H1 (cell line): Measurements from ENCODE around the gene UBE2D3. TPM values are rescaled to one million over a fixed set of nuclear protein-coding genes. Genes with fewer than 3 reads are reported as not detected.

Experiments used
- CTCF ChIA-PET: fragments of 300-600 bp; sonication (Branson Sonifier 250); formaldehyde crosslinking; loops from one replicate; lab custom pipeline; 2021; ENCODE audit not compliant: partially characterized antibody; lab: Charles Lee
- POLR2A ChIA-PET: fragments of 300-600 bp; sonication (Branson Sonifier 250); formaldehyde crosslinking; loops from one replicate; lab custom pipeline; 2021; ENCODE audit warnings: inconsistent platforms; ENCODE audit not compliant: partially characterized antibody; lab: Charles Lee
- DNase-seq, 2 experiments: peaks; one replicate each; pipeline versions ENCODE4 v3.0.0 to v3.0.0-alpha.2; 2010 to 2022; ENCODE audit warnings: low spot score in 2 of 2, low read depth in 1 of 2, mixed read lengths in 1 of 2
- FAIRE-seq: peaks from 2 replicates; lab custom pipeline; 2011; peaks lifted over from hg19 to GRCh38; lab: Jason Lieb, UNC
- H2AFZ ChIP-seq: 2 replicates; pipeline ENCODE4 v1.8.1; 2012; ENCODE audit warnings: low read length, inconsistent platforms
- H2AK5ac ChIP-seq: 2 replicates; pipeline ENCODE4 v1.6.1; 2013; ENCODE audit warnings: low read depth, low read length
- H2BK120ac ChIP-seq: replicated peaks from 2 replicates; pipeline ENCODE3; 2013; ENCODE audit warnings: low read depth, low read length, inconsistent platforms
- H2BK12ac ChIP-seq: 2 replicates; pipeline ENCODE4 v1.6.1; 2013; ENCODE audit warnings: low read depth, low read length
- H2BK15ac ChIP-seq: 2 replicates; pipeline ENCODE4 v1.6.1; 2013; ENCODE audit warnings: low read length
- H2BK20ac ChIP-seq: 2 replicates; pipeline ENCODE4 v1.6.1; 2013; ENCODE audit warnings: low read length
- H2BK5ac ChIP-seq: 2 replicates; pipeline ENCODE4 v1.6.1; 2013; ENCODE audit warnings: low read depth, low read length
- H3K14ac ChIP-seq: 2 replicates; pipeline ENCODE4 v1.6.1; 2013; ENCODE audit warnings: inconsistent platforms; ENCODE audit not compliant: insufficient read length
- H3K18ac ChIP-seq: 2 replicates; pipeline ENCODE4 v1.6.1; 2013; ENCODE audit warnings: low read length; ENCODE audit errors: extremely low read depth
- H3K23ac ChIP-seq: 2 replicates; pipeline ENCODE4 v1.6.1; 2013; ENCODE audit warnings: inconsistent platforms; ENCODE audit not compliant: insufficient read length
- H3K23me2 ChIP-seq: 2 replicates; pipeline ENCODE4 v1.6.1; 2013; ENCODE audit warnings: low read depth, low read length
- H3K27ac ChIP-seq: 2 replicates; pipeline ENCODE4 v1.6.1; 2011; ENCODE audit warnings: low read depth, low read length, inconsistent platforms
- H3K27me3 ChIP-seq, 4 experiments: replicated peaks in 1 of 4; 1 replicate in 1 of 4; 2 replicates in 3 of 4; pipeline versions ENCODE4 v1.6.1 to v1.8.1; 2011 to 2013; ENCODE audit warnings: low read length in 3 of 4, mild to moderate bottlenecking in 3 of 4, inconsistent platforms in 2 of 4, mixed read lengths in 2 of 4, moderate library complexity in 1 of 4; ENCODE audit not compliant: control insufficient read depth in 3 of 4, insufficient read depth in 3 of 4; ENCODE audit errors: extremely low read depth in 1 of 4
- H3K36me3 ChIP-seq, 4 experiments: 2 replicates each; pipeline versions ENCODE4 v1.6.1 to v1.8.1; 2011 to 2013; ENCODE audit warnings: mild to moderate bottlenecking in 4 of 4, low read length in 3 of 4, moderate library complexity in 2 of 4, control low read depth in 1 of 4, inconsistent platforms in 1 of 4; ENCODE audit not compliant: insufficient read depth in 4 of 4, control insufficient read depth in 2 of 4
- H3K4ac ChIP-seq: replicated peaks from 2 replicates; pipeline ENCODE3; 2013; ENCODE audit warnings: low read length, low read depth, mixed read lengths, inconsistent platforms; ENCODE audit not compliant: insufficient read length
- H3K4me1 ChIP-seq, 4 experiments: replicated peaks in 1 of 4; 1 replicate in 1 of 4; 2 replicates in 3 of 4; pipeline versions ENCODE4 v1.6.1 to v1.8.1; 2011 to 2013; ENCODE audit warnings: low read length in 3 of 4, inconsistent platforms in 2 of 4, mixed read lengths in 1 of 4; ENCODE audit not compliant: insufficient read depth in 4 of 4, control insufficient read depth in 3 of 4
- H3K4me2 ChIP-seq, 2 experiments: 2 replicates each; pipeline versions ENCODE4 v1.6.1 to v1.8.1; 2011 to 2013; ENCODE audit warnings: low read depth in 2 of 2, low read length in 2 of 2, control low read depth in 1 of 2, inconsistent platforms in 1 of 2, mild to moderate bottlenecking in 1 of 2; ENCODE audit not compliant: insufficient read depth in 1 of 2
- H3K4me3 ChIP-seq, 4 experiments: fragments of 200-600, 300-600 bp in 1 of 4; sonication (generic), shearing (Covaris generic), sonication (Bioruptor Twin) in 1 of 4; 2 replicates each; pipeline versions ENCODE4 v1.5.1 to v1.8.1; 2011 to 2016; ENCODE audit warnings: low read length in 4 of 4, low read depth in 3 of 4, control low read depth in 2 of 4, inconsistent platforms in 2 of 4, mild to moderate bottlenecking in 2 of 4, mixed read lengths in 1 of 4, moderate library complexity in 1 of 4; ENCODE audit not compliant: insufficient read depth in 2 of 4; ENCODE audit errors: extremely low read depth in 1 of 4
- H3K56ac ChIP-seq: replicated peaks from 2 replicates; pipeline ENCODE3; 2013; ENCODE audit warnings: low read depth, mild to moderate bottlenecking, mixed read lengths, low read length, inconsistent platforms; ENCODE audit not compliant: insufficient read length
- H3K79me1 ChIP-seq: 2 replicates; pipeline ENCODE4 v1.6.1; 2013; ENCODE audit warnings: low read depth, low read length, control low read depth
- H3K79me2 ChIP-seq, 2 experiments: 2 replicates each; pipeline versions ENCODE4 v1.6.1 to v1.8.1; 2012 to 2013; ENCODE audit warnings: low read length in 2 of 2, mild to moderate bottlenecking in 2 of 2, inconsistent platforms in 1 of 2; ENCODE audit not compliant: insufficient read depth in 2 of 2, control insufficient read depth in 1 of 2
- H3K9ac ChIP-seq, 4 experiments: replicated peaks in 1 of 4; 1 replicate in 1 of 4; 2 replicates in 3 of 4; pipeline versions ENCODE4 v1.6.1 to v1.8.1; 2011 to 2013; ENCODE audit warnings: low read depth in 3 of 4, low read length in 3 of 4, control low read depth in 2 of 4, mild to moderate bottlenecking in 2 of 4, moderate library complexity in 2 of 4, inconsistent platforms in 1 of 4; ENCODE audit errors: extremely low read depth in 1 of 4
- H3K9me3 ChIP-seq, 2 experiments: 2 replicates each; pipeline versions ENCODE4 v1.6.1 to v1.8.1; 2012 to 2013; ENCODE audit warnings: mild to moderate bottlenecking in 2 of 2, moderate library complexity in 2 of 2, control low read depth in 1 of 2, inconsistent platforms in 1 of 2, low read depth in 1 of 2, low read length in 1 of 2, mixed read lengths in 1 of 2; ENCODE audit not compliant: insufficient read depth in 2 of 2
- H4K20me1 ChIP-seq, 2 experiments: replicated peaks in 1 of 2; 2 replicates each; pipeline versions ENCODE3 to v1.8.1; 2011 to 2013; ENCODE audit warnings: inconsistent platforms in 2 of 2, low read length in 2 of 2, mild to moderate bottlenecking in 1 of 2; ENCODE audit not compliant: insufficient read depth in 2 of 2, control insufficient read depth in 1 of 2
- H4K5ac ChIP-seq: 2 replicates; pipeline ENCODE4 v1.6.1; 2013; ENCODE audit warnings: low read length, low read depth, mixed read lengths, inconsistent platforms; ENCODE audit not compliant: insufficient read length
- H4K8ac ChIP-seq: 2 replicates; pipeline ENCODE4 v1.8.0; 2013; ENCODE audit warnings: mild to moderate bottlenecking, moderate library complexity, low read length, inconsistent platforms; ENCODE audit not compliant: insufficient read depth; ENCODE audit errors: extremely low read depth
- H4K91ac ChIP-seq: replicated peaks from 2 replicates; pipeline ENCODE3; 2013; ENCODE audit warnings: low read length, mixed read lengths, inconsistent platforms; ENCODE audit not compliant: insufficient read length
- BACH1 ChIP-seq: IDR thresholded peaks from 2 replicates; pipeline ENCODE4 v1.6.1; 2012; ENCODE audit warnings: low read length, improper control_type of control experiment
- CBX5 ChIP-seq: fragments of 300-800, 300-1000 bp; sonication (generic); IDR thresholded peaks from 2 replicates; pipeline ENCODE4 v1.7.1; 2016; ENCODE audit warnings: antibody characterized with exemption, low read length, low read depth
- CEBPB ChIP-seq: IDR thresholded peaks from 2 replicates; pipeline ENCODE4 v1.6.1; 2012; ENCODE audit warnings: low read depth, low read length
- EGR1 ChIP-seq: IDR thresholded peaks from 2 replicates; pipeline ENCODE4 v1.6.1; 2011; ENCODE audit warnings: low read depth, low read length, borderline replicate concordance
- FOSL1 ChIP-seq: IDR thresholded peaks from 2 replicates; pipeline ENCODE4 v1.6.1; 2011; ENCODE audit warnings: mild to moderate bottlenecking, low read depth, low read length, moderate library complexity; ENCODE audit not compliant: insufficient read depth
- JUND ChIP-seq: IDR thresholded peaks from 2 replicates; pipeline ENCODE4 v1.6.1; 2011; ENCODE audit warnings: mild to moderate bottlenecking, improper control_type of control experiment, low read length
- KDM4A ChIP-seq: IDR thresholded peaks from one replicate; pipeline ENCODE4 v1.7.1; 2012; ENCODE audit warnings: low read depth, mild to moderate bottlenecking, moderate library complexity, low read length, inconsistent platforms; ENCODE audit not compliant: severe bottlenecking
- POLR2A ChIP-seq, 2 experiments: IDR thresholded peaks; 1 replicate in 1 of 2; 2 replicates in 1 of 2; pipeline ENCODE4 v1.6.1; 2011; ENCODE audit warnings: low read depth in 2 of 2, low read length in 2 of 2, mild to moderate bottlenecking in 2 of 2; ENCODE audit errors: control extremely low read depth in 1 of 2
- SIN3A ChIP-seq, 2 experiments: IDR thresholded peaks in 1 of 2; conservative IDR thresholded peaks in 1 of 2; 2 replicates each; pipeline ENCODE4 v1.6.1; 2011 to 2012; ENCODE audit warnings: low read length in 2 of 2, improper control_type of control experiment in 1 of 2, low read depth in 1 of 2, mild to moderate bottlenecking in 1 of 2
- SP1 ChIP-seq: IDR thresholded peaks from 2 replicates; pipeline ENCODE4 v1.6.1; 2011; ENCODE audit warnings: low read depth, low read length
- SP2 ChIP-seq: IDR thresholded peaks from 2 replicates; pipeline ENCODE4 v1.6.1; 2012; ENCODE audit warnings: mild to moderate bottlenecking, low read length, inconsistent platforms
- YY1 ChIP-seq: IDR thresholded peaks from 2 replicates; pipeline ENCODE4 v1.6.1; 2011; ENCODE audit warnings: low read depth, mild to moderate bottlenecking, low read length
- WGBS, 2 experiments: shearing (Covaris generic) in 1 of 2; methylation state at CpG; one replicate each; pipeline versions ENCODE4 v1.1.6 to v1.1.7; 2013 to 2015; ENCODE audit warnings: low lambda C conversion rate in 2 of 2, mixed read lengths in 2 of 2, inconsistent platforms in 1 of 2, low coverage in 1 of 2, missing lambda C conversion rate in 1 of 2; ENCODE audit not compliant: insufficient replicate concordance in 2 of 2, insufficient coverage in 1 of 2, insufficient read length in 1 of 2; ENCODE audit errors: extremely low coverage in 1 of 2, missing lambda C conversion rate in 1 of 2; 5-methylcytosine and 5-hydroxymethylcytosine counted together
- polyA plus RNA-seq, 7 experiments: library from polyadenylated mRNA; depleted of rRNA in 3 of 7; stranded (reverse) in 5 of 7; unstranded in 2 of 7; fragments of >200 nt in 5 of 7; fragments of 200-250 nt in 2 of 7; gene quantifications; 1 replicate in 5 of 7; 2 replicates in 1 of 7; 4 replicates in 1 of 7; pipeline versions ENCODE4 v1.2.1 to v1.2.3, GENCODE V29; 2011 to 2013; ENCODE audit warnings: missing spikeins in 2 of 7, mixed read lengths in 2 of 7
- total RNA-seq: library from RNA; stranded (reverse); fragmentation: NEBNext Ultra II Directional; extraction: Animal tissue kit (Norgen Biotek cat#: 25700); gene quantifications from 2 replicates; pipeline ENCODE4 v1.2.1, GENCODE V29; 2021

Gene UBE2D3
- total and polyA plus RNA-seq, 2 of the 8 experiments (the other 6 are each of a cell fraction or from before 2014, with no cell fraction given), result 396 to 544 TPM

GRCh38 chr4:102827674-102828496 lies 534 bp upstream of the UBE2D3 start:
- peak; percentile 92 to 99 for DNase-seq
- Histone ChIP-seq H2BK20ac (no peak overlapping the region), H4K91ac (peak overlapping the region; percentile 94), H3K4me3 (peak overlapping the region; percentile 85 to 98 (median 94)), H3K4me1 (peaks cover 0 to 17% (median 9%) of the 10 kb centered on the region in 4 experiments; a peak in 5 of 7 replicates), H3K9ac (peak overlapping the region; percentile 94 to 99 (median 96)), H4K5ac (peak overlapping the region; percentile 95), H3K18ac (peak overlapping the region; percentile 98), H3K4ac (peak overlapping the region; percentile 95), H4K8ac (peak overlapping the region; percentile 97), H2BK12ac (peak overlapping the region; percentile 86), H3K27ac (peak overlapping the region; percentile 98), H3K79me2 (peaks cover 29 to 57% of the 10 kb centered on the region in 2 experiments), H3K9me3 (no peaks in the 10 kb centered on the region), H3K23me2 (0 out of 2 replicates have a peak, but pooled peaks cover 3% of the 10 kb centered on the region), H2BK120ac (peak overlapping the region; percentile 86), H3K36me3 (peaks cover 0 to 26% (median 0%) of the 10 kb centered on the region in 4 experiments; a peak in 2 of 8 replicates), H3K56ac (peak overlapping the region; percentile 90), H3K14ac (no peak overlapping the region), H3K79me1 (no peaks in the 10 kb centered on the region; the same call in 1 of the 2 replicates), H3K27me3 (no peaks in the 10 kb centered on the region), H3K23ac (no peak overlapping the region), H2AFZ (no peak overlapping the region; the same call in 1 of the 2 replicates), H2AK5ac (no peak overlapping the region), H2BK5ac (peak overlapping the region; percentile 98), H3K4me2 (peak overlapping the region; percentile 80 to 84), H4K20me1 (peaks cover 6 to 12% of the 10 kb centered on the region in 2 experiments), H2BK15ac (no peak overlapping the region)
- ChIA-PET POLR2A (interaction anchor here (0.7 to 8.2 kb wide), 45 partner anchors 8 to 483 kb away, joined by 3 to 162 read pairs (median 6); partner anchors contain the start of genes CISD2, MANBA, SLC39A8 and SLC9B1), CTCF (interaction anchor here (1.0 to 2.4 kb wide), 6 partner anchors 10 to 265 kb away, joined by 3 to 17 read pairs (median 5); no protein-coding TSS in a partner anchor)
- FAIRE-seq, result peak; percentile 66
- WGBS, 2 experiments, result 1% methylated on average over 37 of the region's 50 CpGs; no CpG with 5 or more reads in 1 of the 2 experiments
- TF ChIP-seq POLR2A (IDR thresholded peaks at IDR 0.05; ENCODE audit: control extremely low read depth in 1 of 2, low read depth in 2 of 2, low read length in 2 of 2), result peak; percentile 83 to 84
- TF ChIP-seq EGR1, result no peak
- no peak for TF ChIP-seq FOSL1
- TF ChIP-seq BACH1, result peak; percentile 68
- TF ChIP-seq JUND, result no peak
- TF ChIP-seq YY1, result no peak
- no peak for TF ChIP-seq CBX5
- TF ChIP-seq SP1, result peak; percentile 56; the same call in 1 of the 2 replicates
- TF ChIP-seq SP2, result no peak
- peak; percentile 32 for TF ChIP-seq KDM4A
- no peak for TF ChIP-seq CEBPB
- no peak for TF ChIP-seq SIN3A (conservative IDR thresholded peaks at IDR 0.05 in 1 of 2, IDR thresholded peaks at IDR 0.05 in 1 of 2; ENCODE audit: low read depth in 1 of 2, low read length in 2 of 2)
